H9 (cell line): ENCODE measurements around the gene NPFF. TPM values are rescaled to one million over a fixed set of nuclear protein-coding genes. Genes with fewer than 3 reads are reported as not detected.

ENCODE experiments used
- DNase-seq: peaks from one replicate; pipeline ENCODE4 v3.0.0-alpha.2; 2017
- H2AFZ ChIP-seq: one replicate; pipeline ENCODE4 v1.6.1; 2013; ENCODE audit warnings: mild to moderate bottlenecking, low read length, control low read depth, moderate library complexity
- H2AK5ac ChIP-seq: 2 replicates; pipeline ENCODE4 v1.6.1; 2013; ENCODE audit warnings: low read length, control low read depth, mixed read lengths; ENCODE audit not compliant: insufficient read length
- H2BK120ac ChIP-seq: one replicate; pipeline ENCODE4 v1.6.1; 2013; ENCODE audit warnings: low read depth, mild to moderate bottlenecking, low read length, control low read depth, inconsistent platforms; ENCODE audit not compliant: poor library complexity, severe bottlenecking
- H2BK12ac ChIP-seq: 2 replicates; pipeline ENCODE4 v1.6.1; 2013; ENCODE audit warnings: low read length, control low read depth, mixed read lengths, low read depth; ENCODE audit not compliant: insufficient read length
- H2BK15ac ChIP-seq: 2 replicates; pipeline ENCODE4 v1.6.1; 2013; ENCODE audit warnings: low read depth, low read length, control low read depth
- H2BK20ac ChIP-seq: one replicate; pipeline ENCODE4 v1.6.1; 2013; ENCODE audit warnings: low read depth, mild to moderate bottlenecking, low read length, control low read depth, inconsistent platforms; ENCODE audit not compliant: poor library complexity, severe bottlenecking
- H2BK5ac ChIP-seq: 2 replicates; pipeline ENCODE4 v1.6.1; 2013; ENCODE audit warnings: low read length, control low read depth, mixed read lengths; ENCODE audit not compliant: insufficient read length
- H3K14ac ChIP-seq: 2 replicates; pipeline ENCODE4 v1.6.1; 2013; ENCODE audit warnings: low read length, control low read depth; ENCODE audit not compliant: insufficient read depth
- H3K18ac ChIP-seq: 2 replicates; pipeline ENCODE4 v1.6.1; 2013; ENCODE audit warnings: low read depth, mild to moderate bottlenecking, mixed read lengths, low read length, control low read depth; ENCODE audit not compliant: insufficient read length
- H3K23ac ChIP-seq: 2 replicates; pipeline ENCODE4 v1.6.1; 2013; ENCODE audit warnings: low read length, control low read depth, mixed read lengths, low read depth; ENCODE audit not compliant: insufficient read length
- H3K23me2 ChIP-seq: 2 replicates; pipeline ENCODE4 v1.6.1; 2013; ENCODE audit warnings: low read depth, mild to moderate bottlenecking, mixed read lengths, low read length, control low read depth; ENCODE audit not compliant: insufficient read length, poor library complexity, severe bottlenecking
- H3K27ac ChIP-seq: 2 replicates; pipeline ENCODE4 v1.5.1; 2013; ENCODE audit warnings: low read length, control low read depth, mixed read lengths, low read depth; ENCODE audit not compliant: insufficient read length
- H3K27me3 ChIP-seq: 2 replicates; pipeline ENCODE4 v1.6.1; 2013; ENCODE audit warnings: low read length, control low read depth, inconsistent platforms; ENCODE audit not compliant: insufficient read depth
- H3K4ac ChIP-seq: 2 replicates; pipeline ENCODE4 v1.6.1; 2013; ENCODE audit warnings: low read depth, mild to moderate bottlenecking, control low read depth, inconsistent platforms, low read length, moderate library complexity
- H3K4me1 ChIP-seq: 2 replicates; pipeline ENCODE4 v1.6.1; 2013; ENCODE audit warnings: low read length, control low read depth, inconsistent platforms; ENCODE audit not compliant: insufficient read depth
- H3K4me2 ChIP-seq: 2 replicates; pipeline ENCODE4 v1.6.1; 2013; ENCODE audit warnings: low read length, control low read depth, mixed read lengths; ENCODE audit not compliant: insufficient read length, insufficient read depth
- H3K56ac ChIP-seq: 2 replicates; pipeline ENCODE4 v1.6.1; 2013; ENCODE audit warnings: low read depth, mild to moderate bottlenecking, mixed read lengths, low read length, control low read depth; ENCODE audit not compliant: insufficient read length
- H3K79me1 ChIP-seq: 2 replicates; pipeline ENCODE4 v1.6.1; 2013; ENCODE audit warnings: low read depth, mild to moderate bottlenecking, moderate library complexity, low read length, control low read depth, inconsistent platforms; ENCODE audit not compliant: insufficient read depth, poor library complexity, severe bottlenecking
- H3K79me2 ChIP-seq: 2 replicates; pipeline ENCODE4 v1.6.1; 2013; ENCODE audit warnings: low read length, control low read depth, inconsistent platforms; ENCODE audit not compliant: insufficient read depth
- H3K9ac ChIP-seq: 2 replicates; pipeline ENCODE4 v1.6.1; 2013; ENCODE audit warnings: low read length, control low read depth, mixed read lengths; ENCODE audit not compliant: insufficient read length; ENCODE audit errors: extremely low read depth
- H3K9me3 ChIP-seq: one replicate; pipeline ENCODE4 v1.6.1; 2013; ENCODE audit warnings: low read depth, low read length, inconsistent platforms; ENCODE audit not compliant: control insufficient read depth
- H3T11ph ChIP-seq: one replicate; pipeline ENCODE4 v1.6.1; 2013; ENCODE audit warnings: mild to moderate bottlenecking, low read length, control low read depth, inconsistent platforms
- H4K20me1 ChIP-seq: one replicate; pipeline ENCODE4 v1.6.1; 2013; ENCODE audit not compliant: control insufficient read depth, insufficient read length, insufficient read depth
- H4K5ac ChIP-seq: 2 replicates; pipeline ENCODE4 v1.6.1; 2013; ENCODE audit warnings: low read depth, mild to moderate bottlenecking, mixed read lengths, low read length, control low read depth; ENCODE audit not compliant: insufficient read length
- H4K8ac ChIP-seq: replicated peaks from 2 replicates; pipeline ENCODE4 v1.6.1; 2013; ENCODE audit warnings: low read length, control low read depth, mixed read lengths, low read depth; ENCODE audit not compliant: insufficient read length
- H4K91ac ChIP-seq: 2 replicates; pipeline ENCODE4 v1.6.1; 2013; ENCODE audit warnings: low read depth, mild to moderate bottlenecking, moderate library complexity, mixed read lengths, low read length, control low read depth; ENCODE audit not compliant: insufficient read length
- H3K27ac Mint-ChIP-seq, 3 experiments: 2 replicates in 2 of 3; 3 replicates in 1 of 3; pipeline ENCODE4 v1.8.0; 2020 to 2021; ENCODE audit warnings: mixed read lengths in 3 of 3, mild to moderate bottlenecking in 1 of 3, moderate library complexity in 1 of 3
- H3K27me3 Mint-ChIP-seq: 2 replicates; pipeline ENCODE4 v1.8.0; 2021; ENCODE audit warnings: low read depth, mild to moderate bottlenecking, moderate library complexity, mixed read lengths
- H3K36me3 Mint-ChIP-seq, 3 experiments: 2 replicates in 2 of 3; 3 replicates in 1 of 3; pipeline ENCODE4 v1.8.0; 2020 to 2021; ENCODE audit warnings: low read depth in 3 of 3, mixed read lengths in 3 of 3; ENCODE audit not compliant: insufficient read depth in 1 of 3
- H3K4me1 Mint-ChIP-seq, 2 experiments: 2 replicates each; pipeline ENCODE4 v1.8.0; 2020; ENCODE audit warnings: mixed read lengths in 2 of 2
- H3K4me3 Mint-ChIP-seq, 2 experiments: 2 replicates in 1 of 2; 3 replicates in 1 of 2; pipeline ENCODE4 v1.8.0; 2020 to 2021; ENCODE audit warnings: mild to moderate bottlenecking in 2 of 2, mixed read lengths in 2 of 2, moderate library complexity in 1 of 2
- H3K9me3 Mint-ChIP-seq, 2 experiments: 2 replicates in 1 of 2; 3 replicates in 1 of 2; pipeline ENCODE4 v1.8.0; 2020; ENCODE audit warnings: mild to moderate bottlenecking in 2 of 2, mixed read lengths in 2 of 2, moderate library complexity in 1 of 2
- CTCF ChIP-seq: fragments of 200-600 bp; sonication (generic); conservative IDR thresholded peaks from 3 replicates; pipeline ENCODE4 v1.8.0; 2021; ENCODE audit warnings: antibody characterized with exemption, mild to moderate bottlenecking
- WGBS: extraction: QIAGEN DNeasy Blood & Tissue Kit; methylation state at CpG from one replicate; pipeline ENCODE4 v1.1.7; 2013; ENCODE audit warnings: missing lambda C conversion rate, low lambda C conversion rate, mixed read lengths; ENCODE audit not compliant: insufficient read length; ENCODE audit errors: extremely low coverage; 5-methylcytosine and 5-hydroxymethylcytosine counted together
- total RNA-seq: library from RNA; stranded (reverse); gene quantifications from 2 replicates; pipeline ENCODE4 v1.2.1, GENCODE V29; 2021

The NPFF gene
- total RNA-seq, 1 experiment from 2014 or later: not detected

- no peak overlapping the region for H3K27ac Mint-ChIP-seq
- H2AK5ac ChIP-seq: no peak overlapping the region
- no peaks in the 10 kb centered on the region; the same call in 1 of the 2 replicates for H3K79me2 ChIP-seq
- H3K4me1 Mint-ChIP-seq: peaks cover 10 to 18% of the 10 kb centered on the region in 2 experiments
- no peak overlapping the region for H4K91ac ChIP-seq
- no peak overlapping the region for H3K14ac ChIP-seq
- H3T11ph ChIP-seq: no peak overlapping the region
- no peaks in the 10 kb centered on the region for H3K9me3 ChIP-seq
- no peak overlapping the region for H2BK12ac ChIP-seq
- H3K79me1 ChIP-seq: peaks cover 5% of the 10 kb centered on the region
- no peaks in the 10 kb centered on the region for H3K27me3 Mint-ChIP-seq
- no peak overlapping the region for H2AFZ ChIP-seq
- no peaks in the 10 kb centered on the region for H3K9me3 Mint-ChIP-seq
- no peak overlapping the region for H3K18ac ChIP-seq
- no peak for TF ChIP-seq CTCF
- H3K23ac ChIP-seq: no peak overlapping the region
- no peak overlapping the region for H2BK5ac ChIP-seq
- DNase-seq: no peak
- no peak overlapping the region for H3K4me2 ChIP-seq
- H3K4me1 ChIP-seq: no peaks in the 10 kb centered on the region
- H4K8ac ChIP-seq: no peak overlapping the region
- H2BK20ac ChIP-seq: no peak overlapping the region
- H3K27ac ChIP-seq: no peak overlapping the region
- no peak overlapping the region for H2BK120ac ChIP-seq
- H3K56ac ChIP-seq: no peak overlapping the region
- H3K9ac ChIP-seq: no peak overlapping the region
- H4K5ac ChIP-seq: no peak overlapping the region
- H3K36me3 Mint-ChIP-seq: peaks cover 19 to 36% (median 29%) of the 10 kb centered on the region in 3 experiments
- no peaks in the 10 kb centered on the region for H4K20me1 ChIP-seq
- H3K4ac ChIP-seq: no peak overlapping the region
- no peak overlapping the region for H2BK15ac ChIP-seq
- no peaks in the 10 kb centered on the region for H3K27me3 ChIP-seq
- no CpG with 5 or more reads among the region's 19 CpGs for WGBS
- peaks cover 4% of the 10 kb centered on the region for H3K23me2 ChIP-seq
- no peak overlapping the region; a peak in 1 of 5 replicates for H3K4me3 Mint-ChIP-seq
Observed at GRCh38 chr12:53505555-53506449, 1.5 kb downstream of the NPFF start.
